ENCODE measurements around the gene PPFIA1.

The PPFIA1 gene

GRCh38 chr11:70298243-70298915 lies 27.9 kb downstream of the PPFIA1 start:
- DNase-seq = no peak

GRCh38 chr11:70299636-70300035 lies 29.1 kb downstream of the PPFIA1 start:
- DNase-seq = no peak

GRCh38 chr11:70301191-70301590 lies 30.7 kb downstream of the PPFIA1 start:
- no peak for DNase-seq

GRCh38 chr11:70301721-70302418 lies 31.4 kb downstream of the PPFIA1 start:
- DNase-seq = no peak

- no peak for DNase-seq
Measured at GRCh38 chr11:70302419-70302752, 31.9 kb downstream of the PPFIA1 start.

GRCh38 chr11:70303070-70303469 lies 32.6 kb downstream of the PPFIA1 start:
- DNase-seq = no peak

GRCh38 chr11:70304208-70304603 lies 33.7 kb downstream of the PPFIA1 start:
- DNase-seq = no peak

GRCh38 chr11:70305501-70305900 lies 35.0 kb downstream of the PPFIA1 start:
- DNase-seq = no peak

- DNase-seq = no peak
Measured at GRCh38 chr11:70306586-70307033, 36.1 kb downstream of the PPFIA1 start.

- DNase-seq = no peak
Measured at GRCh38 chr11:70307176-70307575, 36.7 kb downstream of the PPFIA1 start.

- DNase-seq = no peak
Measured at GRCh38 chr11:70311616-70312015, 41.1 kb downstream of the PPFIA1 start.

- no peak for DNase-seq
Measured at GRCh38 chr11:70312401-70313357, 42.2 kb downstream of the PPFIA1 start.

- DNase-seq = no peak
Measured at GRCh38 chr11:70313945-70314344, 43.5 kb downstream of the PPFIA1 start.

GRCh38 chr11:70314730-70315129 lies 44.2 kb downstream of the PPFIA1 start:
- no peak for DNase-seq

- DNase-seq = no peak
Measured at GRCh38 chr11:70315716-70316115, 45.2 kb downstream of the PPFIA1 start.

- no peak for DNase-seq
Measured at GRCh38 chr11:70317581-70318305, 47.3 kb downstream of the PPFIA1 start.

GRCh38 chr11:70319396-70320076 lies 49.0 kb downstream of the PPFIA1 start:
- DNase-seq = no peak

GRCh38 chr11:70322666-70323065 lies 52.2 kb downstream of the PPFIA1 start:
- DNase-seq = no peak

GRCh38 chr11:70323806-70324205 lies 53.3 kb downstream of the PPFIA1 start:
- no peak for DNase-seq

- no peak for DNase-seq
Measured at GRCh38 chr11:70324376-70325115, 54.1 kb downstream of the PPFIA1 start.

- no peak for DNase-seq
Measured at GRCh38 chr11:70325824-70326223, 55.3 kb downstream of the PPFIA1 start.

Data from NCI-H1436 (cell line).